ENCODE data around the gene PHF14. TPM values are rescaled to one million over a fixed set of nuclear protein-coding genes. Genes with fewer than 3 reads are reported as not detected.

Gene PHF14
- total and polyA plus RNA-seq, 2 donors (not counting 3 experiments of a cell fraction or from before 2014, with no cell fraction given), result 8.8 to 43.4 TPM

DNA sequence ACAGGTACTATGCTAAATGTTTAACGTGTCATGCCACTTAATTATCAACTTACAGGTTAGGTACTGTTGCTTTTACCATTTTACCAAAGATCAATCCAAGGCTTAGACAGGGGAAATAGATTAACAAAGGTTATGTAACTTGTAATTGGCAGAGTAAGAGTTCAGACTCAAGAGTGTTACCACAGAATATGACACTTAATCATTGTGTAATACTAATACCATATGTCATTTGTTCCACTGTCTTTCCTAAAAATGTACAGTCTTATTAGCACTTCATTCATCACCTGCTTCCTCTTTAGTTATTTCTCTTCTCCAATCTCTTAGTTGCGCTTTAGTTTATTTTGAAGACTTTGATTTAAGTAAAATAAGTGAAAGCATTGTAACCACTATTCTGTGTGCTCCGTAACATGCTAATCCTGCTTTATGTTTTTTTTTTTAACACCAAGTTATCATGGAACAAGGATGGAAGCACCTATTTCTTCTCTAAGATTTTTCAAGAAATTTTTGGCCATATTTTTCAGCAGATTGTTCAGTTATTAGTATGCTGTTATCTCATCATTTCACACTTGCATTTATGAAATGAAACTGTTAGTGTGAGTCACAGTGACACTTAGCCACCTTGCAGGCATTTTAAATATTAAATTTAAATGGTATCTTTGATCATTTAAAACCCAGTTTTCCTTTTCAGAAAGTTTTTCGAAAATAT is 197.3 kb downstream of the PHF14 start:
- Histone ChIP-seq H3K9ac (replicated peaks; ENCODE audit: extremely low read depth, insufficient read depth, low read length) (no peak overlapping the region), H3K4me3 (replicated peaks in 1 of 3; ENCODE audit: insufficient read depth in 1 of 3, low read depth in 1 of 3, low read length in 3 of 3) (no peak overlapping the region), H2AFZ (ENCODE audit: low read depth, low read length) (no peak overlapping the region), H3K4me1 (ENCODE audit: control insufficient read depth, extremely low read depth, insufficient read depth, low read length) (peaks cover 4% of the 10 kb centered on the region), H3K79me2 (ENCODE audit: control insufficient read depth, insufficient read depth, low read length) (no peaks in the 10 kb centered on the region), H3K9me3 (replicated peaks; ENCODE audit: control insufficient read depth, insufficient read depth, low read length) (no peaks in the 10 kb centered on the region), H3K4me2 (ENCODE audit: insufficient read depth, low read length) (no peak overlapping the region), H3K27me3 (ENCODE audit: control insufficient read depth in 2 of 2, insufficient read depth in 2 of 2, low read length in 2 of 2) (no peaks in the 10 kb centered on the region), H3K9me1 (replicated peaks; ENCODE audit: control insufficient read depth, extremely low read depth, insufficient read depth, low read length) (no peaks in the 10 kb centered on the region), H3K27ac (ENCODE audit: insufficient read depth, low read depth, low read length) (no peak overlapping the region), H4K20me1 (replicated peaks; ENCODE audit: control insufficient read depth, extremely low read depth, insufficient read depth, low read length) (no peaks in the 10 kb centered on the region), H3K36me3 (ENCODE audit: control insufficient read depth in 2 of 2, extremely low read depth in 1 of 2, insufficient read depth in 2 of 2, low read length in 2 of 2) (no peaks in the 10 kb centered on the region)
- intact Hi-C loops (cut with micrococcal nuclease) (no loop called here), dilution Hi-C loops (cut with MboI; ENCODE audit: extremely low pct_ligation_motif_present, low sequenced_read_pairs) (no loop called here)
- TF ChIP-seq, protein P1, sequence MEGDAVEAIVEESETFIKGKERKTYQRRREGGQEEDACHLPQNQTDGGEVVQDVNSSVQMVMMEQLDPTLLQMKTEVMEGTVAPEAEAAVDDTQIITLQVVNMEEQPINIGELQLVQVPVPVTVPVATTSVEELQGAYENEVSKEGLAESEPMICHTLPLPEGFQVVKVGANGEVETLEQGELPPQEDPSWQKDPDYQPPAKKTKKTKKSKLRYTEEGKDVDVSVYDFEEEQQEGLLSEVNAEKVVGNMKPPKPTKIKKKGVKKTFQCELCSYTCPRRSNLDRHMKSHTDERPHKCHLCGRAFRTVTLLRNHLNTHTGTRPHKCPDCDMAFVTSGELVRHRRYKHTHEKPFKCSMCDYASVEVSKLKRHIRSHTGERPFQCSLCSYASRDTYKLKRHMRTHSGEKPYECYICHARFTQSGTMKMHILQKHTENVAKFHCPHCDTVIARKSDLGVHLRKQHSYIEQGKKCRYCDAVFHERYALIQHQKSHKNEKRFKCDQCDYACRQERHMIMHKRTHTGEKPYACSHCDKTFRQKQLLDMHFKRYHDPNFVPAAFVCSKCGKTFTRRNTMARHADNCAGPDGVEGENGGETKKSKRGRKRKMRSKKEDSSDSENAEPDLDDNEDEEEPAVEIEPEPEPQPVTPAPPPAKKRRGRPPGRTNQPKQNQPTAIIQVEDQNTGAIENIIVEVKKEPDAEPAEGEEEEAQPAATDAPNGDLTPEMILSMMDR (IDR thresholded peaks at IDR 0.05; ENCODE audit: extremely low read depth in 1 of 2, insufficient read depth in 1 of 2, low read depth in 1 of 2, low read length in 2 of 2), result no peak
- no peak for TF ChIP-seq MYC (IDR thresholded peaks at IDR 0.05; ENCODE audit: low read depth, low read length)
- TF ChIP-seq JUN (IDR thresholded peaks at IDR 0.05; ENCODE audit: borderline replicate concordance, insufficient read depth, insufficient read length, low read depth), result no peak
- BruUV-seq (replicated peaks), result no TSS peak
- ChIA-PET POLR2A (no interaction called here), CTCF (interaction anchor here (1.6 kb wide), 1 partner anchor 17 kb away, joined by 3 read pairs; no protein-coding TSS in a partner anchor)
- no peak for FAIRE-seq
- DNase-seq (ENCODE audit: low read depth, low spot score), result no peak

DNA sequence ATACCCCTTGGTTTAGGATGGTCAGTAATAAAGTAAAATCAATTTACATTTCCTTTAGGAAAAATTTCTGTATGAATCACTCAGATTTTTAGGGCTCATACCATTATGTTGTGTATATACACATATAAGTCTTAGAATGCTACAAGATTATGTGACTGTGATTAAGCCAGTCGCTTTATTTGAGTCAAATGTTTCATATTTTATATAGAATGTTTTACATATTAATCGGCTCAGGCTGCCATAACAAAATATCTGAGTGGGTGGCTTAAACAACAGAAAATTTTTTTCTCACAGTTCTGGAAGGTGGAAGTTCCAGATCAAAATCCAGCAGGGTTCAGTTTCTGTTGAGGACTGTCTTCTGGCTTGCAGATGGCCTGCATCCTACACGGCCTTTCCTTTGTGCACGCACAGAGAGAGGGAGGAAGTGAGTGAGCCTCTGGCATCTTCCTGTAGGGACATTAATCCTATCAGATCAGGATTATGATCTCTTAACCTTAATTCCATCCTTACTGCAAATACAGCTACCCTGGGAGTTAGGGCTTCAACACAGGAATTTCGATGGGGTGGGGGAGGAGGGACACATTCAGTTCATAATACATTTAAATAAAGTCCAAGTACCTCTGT is 198.0 kb downstream of the PHF14 start:
- no peaks in the 10 kb centered on the region for H3K9me3 ChIP-seq (replicated peaks; ENCODE audit: control insufficient read depth, insufficient read depth, low read length)
- ChIA-PET CTCF (interaction anchor here (0.9 to 1.2 kb wide), 3 partner anchors 17 to 36 kb away, joined by 3 read pairs; no protein-coding TSS in a partner anchor), POLR2A (no interaction called here)
- FAIRE-seq, result no peak
- no TSS peak for BruUV-seq (replicated peaks)
- intact Hi-C loops (cut with micrococcal nuclease) (no loop called here), dilution Hi-C loops (cut with MboI; ENCODE audit: extremely low pct_ligation_motif_present, low sequenced_read_pairs) (no loop called here)
- H3K79me2 ChIP-seq (ENCODE audit: control insufficient read depth, insufficient read depth, low read length), result no peaks in the 10 kb centered on the region
- H3K4me2 ChIP-seq (ENCODE audit: insufficient read depth, low read length), result no peak overlapping the region
- H2AFZ ChIP-seq (ENCODE audit: low read depth, low read length), result no peak overlapping the region
- no peak for DNase-seq (ENCODE audit: low read depth, low spot score)
- H3K9ac ChIP-seq (replicated peaks; ENCODE audit: extremely low read depth, insufficient read depth, low read length), result no peak overlapping the region
- TF ChIP-seq GATA2 (IDR thresholded peaks at IDR 0.05; ENCODE audit: insufficient read depth, insufficient read length, low read depth, low read length), result peak; percentile 68
- TF ChIP-seq, protein P1 (IDR thresholded peaks at IDR 0.05; ENCODE audit: extremely low read depth in 1 of 2, insufficient read depth in 1 of 2, low read depth in 1 of 2, low read length in 2 of 2), result no peak
- H3K9me1 ChIP-seq (replicated peaks; ENCODE audit: control insufficient read depth, extremely low read depth, insufficient read depth, low read length), result no peaks in the 10 kb centered on the region
- no peaks in the 10 kb centered on the region for H3K27me3 ChIP-seq (ENCODE audit: control insufficient read depth in 2 of 2, insufficient read depth in 2 of 2, low read length in 2 of 2)
- no peak overlapping the region for H3K4me3 ChIP-seq (replicated peaks in 1 of 3; ENCODE audit: insufficient read depth in 1 of 3, low read depth in 1 of 3, low read length in 3 of 3)
- H3K36me3 ChIP-seq (ENCODE audit: control insufficient read depth in 2 of 2, extremely low read depth in 1 of 2, insufficient read depth in 2 of 2, low read length in 2 of 2), result no peaks in the 10 kb centered on the region
- peaks cover 4% of the 10 kb centered on the region for H3K4me1 ChIP-seq (ENCODE audit: control insufficient read depth, extremely low read depth, insufficient read depth, low read length)
- no peak overlapping the region for H3K27ac ChIP-seq (ENCODE audit: insufficient read depth, low read depth, low read length)
- H4K20me1 ChIP-seq (replicated peaks; ENCODE audit: control insufficient read depth, extremely low read depth, insufficient read depth, low read length), result no peaks in the 10 kb centered on the region
